AG08395 (cell line): ENCODE data around the gene CTAG2.
"Not testable (repeated sequence)": the region's sequence is repeated elsewhere in the genome, so short reads cannot be mapped to it uniquely, and the experiment has no call there.

Experiments used
- DNase-seq: peaks from one replicate; pipeline ENCODE4 v3.0.0; 2012; ENCODE audit warnings: mixed read lengths, low spot score

The CTAG2 gene

GRCh38 chrX:154653413-154653812 lies at the start of gene CTAG2:
Gene CTAG2 (minus strand): TSS chrX:154653579. CDS start chrX:154653515, 64 bp downstream.
- DNase-seq: not testable (repeated sequence)

- DNase-seq: no peak
These were observed 45.4 kb upstream of the CTAG2 start for GRCh38 chrX:154698630-154699248.

- peak; percentile 24 for DNase-seq
These were observed 43.3 kb upstream of the CTAG2 start for GRCh38 chrX:154696676-154697045.

- DNase-seq: peak; percentile 82
These were observed 42.7 kb upstream of the CTAG2 start for GRCh38 chrX:154695911-154696675.

GRCh38 chrX:154693394-154693793 lies 40.0 kb upstream of the CTAG2 start:
- no peak for DNase-seq

GRCh38 chrX:154690438-154690837 lies 37.1 kb upstream of the CTAG2 start:
- DNase-seq: not testable (repeated sequence)

GRCh38 chrX:154672084-154672483 lies 18.7 kb upstream of the CTAG2 start:
- not testable (repeated sequence) for DNase-seq

- DNase-seq: not testable (repeated sequence)
These were observed 17.5 kb upstream of the CTAG2 start for GRCh38 chrX:154670848-154671247.

GRCh38 chrX:154661899-154662298 lies 8.5 kb upstream of the CTAG2 start:
- no peak for DNase-seq

- DNase-seq: no peak
These were observed 7.8 kb upstream of the CTAG2 start for GRCh38 chrX:154661170-154661569.

GRCh38 chrX:154660541-154660940 lies 7.2 kb upstream of the CTAG2 start:
- no peak for DNase-seq

GRCh38 chrX:154658957-154659356 lies 5.6 kb upstream of the CTAG2 start:
- DNase-seq: no peak

GRCh38 chrX:154658187-154658586 lies 4.8 kb upstream of the CTAG2 start:
- no peak for DNase-seq

- no peak for DNase-seq
These were observed 3.9 kb upstream of the CTAG2 start for GRCh38 chrX:154657226-154657805.

GRCh38 chrX:154655786-154656185 lies 2.4 kb upstream of the CTAG2 start:
- DNase-seq: no peak

- no peak for DNase-seq
These were observed 2.0 kb upstream of the CTAG2 start for GRCh38 chrX:154655346-154655745.

GRCh38 chrX:154654925-154655324 lies 1.5 kb upstream of the CTAG2 start:
- DNase-seq: no peak

- DNase-seq: no peak
These were observed 993 bp upstream of the CTAG2 start for GRCh38 chrX:154654372-154654771.

GRCh38 chrX:154653048-154653401 lies 354 bp downstream of the CTAG2 start:
- no peak for DNase-seq

- no peak for DNase-seq
These were observed 900 bp downstream of the CTAG2 start for GRCh38 chrX:154652311-154653047.

GRCh38 chrX:154650221-154650510 lies 3.2 kb downstream of the CTAG2 start:
- DNase-seq: no peak

GRCh38 chrX:154649503-154650220 lies 3.7 kb downstream of the CTAG2 start:
- DNase-seq: no peak
